DMS 273 (cell line): Measurements from ENCODE around the gene DMXL2.
"Not testable (repeated sequence)": the region's sequence is repeated elsewhere in the genome, so short reads cannot be mapped to it uniquely, and the experiment has no call there.

Source experiments
- DNase-seq: peaks from one replicate; lab custom pipeline; 2025; ENCODE audit not compliant: unreplicated experiment; lab: John Stamatoyannopoulos, UW

The DMXL2 gene

GRCh38 chr15:51496246-51496645 is 126.3 kb downstream of the DMXL2 start:
- DNase-seq: no peak

DNA sequence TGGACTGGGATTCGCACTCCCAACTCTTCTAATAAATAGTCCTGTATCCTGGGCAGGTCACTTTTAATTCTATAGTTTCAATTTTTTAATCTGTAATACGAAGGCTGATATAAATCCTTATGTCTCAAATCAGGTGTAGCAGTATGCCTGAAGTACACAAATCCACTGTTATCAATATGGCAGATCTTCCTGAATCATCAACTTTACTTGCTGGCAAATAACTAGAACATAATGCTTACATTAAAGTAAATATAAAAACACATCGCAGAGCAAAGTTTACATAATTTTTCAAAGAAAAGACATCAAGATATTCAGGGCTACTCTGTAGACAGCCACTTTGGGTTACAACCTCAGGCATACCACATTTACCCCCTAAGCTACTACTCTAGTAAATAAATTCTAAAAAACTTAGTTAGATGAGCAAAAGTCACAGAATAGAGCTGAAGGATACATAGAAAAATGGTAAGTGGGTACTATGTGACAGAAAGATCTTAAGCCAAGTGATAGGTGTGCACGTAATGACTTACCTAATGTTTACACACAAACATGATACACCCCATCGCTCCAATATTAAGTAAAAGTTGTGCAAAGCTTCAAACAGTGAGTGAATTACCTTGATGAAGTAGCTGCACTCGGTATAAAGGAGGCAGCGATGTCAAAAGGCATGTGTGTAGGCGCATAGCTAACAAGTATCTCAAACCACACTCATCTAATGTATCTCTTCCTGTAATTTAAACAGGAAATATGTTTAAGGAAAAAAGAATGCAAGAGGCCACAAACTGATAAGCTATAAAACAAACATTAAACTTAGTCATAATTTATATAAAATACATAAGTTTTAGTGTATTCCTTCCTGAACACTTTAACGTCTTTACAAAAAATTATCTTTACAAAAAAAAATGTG is 127.9 kb downstream of the DMXL2 start:
- DNase-seq: no peak

DNA sequence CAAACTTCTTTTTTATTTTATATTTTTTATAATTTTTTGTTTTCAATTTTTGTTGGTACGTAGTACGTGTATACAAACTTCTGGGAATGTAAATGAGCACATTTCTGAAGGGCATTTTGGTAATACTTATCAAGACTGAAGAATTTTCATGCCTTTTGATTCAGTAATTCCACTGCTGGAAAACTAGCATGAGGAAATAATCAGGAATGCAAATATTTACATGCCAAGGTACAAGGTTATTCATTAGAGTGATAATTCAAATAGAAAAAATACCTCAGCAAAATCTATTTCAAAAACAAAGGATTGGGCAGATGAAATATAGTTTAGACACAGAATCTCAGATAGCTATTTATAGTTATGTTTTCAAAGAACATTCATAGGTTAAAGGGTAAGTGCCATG is 128.7 kb downstream of the DMXL2 start:
- no peak for DNase-seq

- peak; percentile 29 for DNase-seq
Measured at GRCh38 chr15:51492528-51492927, 130.0 kb downstream of the DMXL2 start.

GRCh38 chr15:51491941-51492340 is 130.6 kb downstream of the DMXL2 start:
- DNase-seq: no peak

DNA sequence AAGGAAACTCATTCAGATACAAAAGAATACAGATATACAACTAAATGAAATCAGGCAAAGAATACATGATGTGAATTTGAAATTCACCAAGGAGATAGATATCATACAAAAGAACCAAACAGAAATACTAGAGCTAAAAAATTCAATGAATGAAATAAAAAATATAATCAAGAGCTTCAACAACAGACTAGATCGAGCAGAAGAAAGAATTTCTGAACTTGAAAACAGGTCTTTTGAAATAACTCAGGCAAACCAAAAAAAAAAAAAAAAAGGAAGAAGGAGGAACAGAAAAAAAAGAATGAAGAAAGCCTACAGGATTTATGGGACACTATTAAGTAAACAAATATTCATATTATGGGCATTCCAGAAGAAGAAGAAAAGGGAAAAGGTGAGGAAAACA is 137.8 kb downstream of the DMXL2 start:
- no peak for DNase-seq

GRCh38 chr15:51483985-51484384 is 138.6 kb downstream of the DMXL2 start:
- DNase-seq: no peak

DNA sequence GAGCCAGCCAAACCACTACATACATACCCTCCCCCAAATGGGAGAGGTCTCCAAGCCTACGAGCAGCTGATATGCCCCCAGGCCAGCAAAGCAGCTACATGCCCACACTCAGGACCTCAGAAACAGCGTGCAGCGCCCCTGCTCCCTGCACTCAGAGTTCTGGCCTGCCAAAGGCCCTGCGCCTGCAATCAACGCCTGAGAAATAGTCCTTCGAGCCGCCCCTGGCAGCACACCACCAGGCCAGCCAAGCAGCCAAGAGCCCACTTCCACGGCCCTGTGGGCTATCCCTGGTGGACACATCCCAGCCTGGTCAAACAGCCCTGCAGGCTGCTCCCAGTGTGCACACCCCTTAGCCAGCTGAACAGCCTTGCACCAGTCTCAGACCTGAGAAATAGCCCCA is 139.1 kb downstream of the DMXL2 start:
- no peak for DNase-seq

- DNase-seq: no peak
Measured at GRCh38 chr15:51475736-51476135, 146.8 kb downstream of the DMXL2 start.

GRCh38 chr15:51470512-51470911 is 152.1 kb downstream of the DMXL2 start:
- DNase-seq: no peak

GRCh38 chr15:51460796-51461195 is 161.8 kb downstream of the DMXL2 start:
- DNase-seq: no peak

DNA sequence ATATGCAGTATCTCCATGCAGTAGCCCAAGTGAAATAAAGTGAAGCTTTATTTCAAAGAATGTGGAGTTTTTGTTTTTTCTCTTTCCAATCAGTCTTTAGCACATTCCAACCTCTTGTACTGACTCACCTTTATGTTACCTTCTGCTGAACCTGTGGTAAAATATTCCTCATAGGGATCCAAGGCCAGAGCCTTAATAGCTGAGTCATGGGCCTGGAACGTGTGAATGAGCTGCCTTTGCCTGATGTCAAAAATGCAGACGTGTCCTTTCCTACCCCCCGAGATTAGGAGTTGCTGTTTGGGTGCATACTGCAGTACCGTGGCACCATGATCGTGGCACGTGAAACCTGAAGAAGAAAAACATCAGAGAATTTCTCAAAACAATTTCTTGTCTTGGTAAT is 172.6 kb downstream of the DMXL2 start:
- DNase-seq: no peak

GRCh38 chr15:51448622-51449399 is 173.8 kb downstream of the DMXL2 start:
- DNase-seq: no peak

DNA sequence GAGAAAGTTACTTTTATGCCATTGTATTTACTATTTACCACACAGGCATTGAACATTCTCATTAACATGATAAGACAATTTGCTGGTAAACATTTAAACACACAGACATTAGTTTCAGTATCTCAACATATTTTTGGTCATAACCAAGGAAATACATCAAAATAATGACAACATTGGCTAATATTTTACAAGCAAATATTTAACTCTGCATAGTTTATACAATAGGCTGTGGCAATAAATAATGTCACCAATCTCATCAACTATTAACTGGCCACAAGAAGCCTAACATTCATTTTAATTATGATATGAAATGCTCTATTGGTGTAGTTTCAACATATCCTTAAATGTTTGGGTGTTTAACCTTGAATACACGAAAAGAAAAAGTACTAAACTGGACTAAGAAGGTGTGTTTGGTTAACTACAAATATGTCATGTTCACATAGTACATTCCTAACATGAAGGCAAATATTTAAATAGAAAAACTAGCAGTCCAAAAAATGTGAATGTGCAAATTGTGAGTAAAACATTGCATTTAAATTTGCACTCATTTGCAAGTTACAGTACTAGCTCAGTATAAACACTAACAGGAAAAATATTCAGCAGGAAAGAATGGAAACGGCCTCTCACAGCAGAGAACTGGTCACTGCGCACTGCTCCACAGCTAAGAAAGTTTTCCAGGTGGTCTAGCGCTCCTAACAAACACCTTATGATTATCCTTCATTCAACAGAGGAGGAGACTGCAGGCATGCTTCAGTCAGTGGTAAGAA is 174.5 kb downstream of the DMXL2 start:
- DNase-seq: no peak

GRCh38 chr15:51446029-51446744 is 176.4 kb downstream of the DMXL2 start:
- not testable (repeated sequence) for DNase-seq

DNA sequence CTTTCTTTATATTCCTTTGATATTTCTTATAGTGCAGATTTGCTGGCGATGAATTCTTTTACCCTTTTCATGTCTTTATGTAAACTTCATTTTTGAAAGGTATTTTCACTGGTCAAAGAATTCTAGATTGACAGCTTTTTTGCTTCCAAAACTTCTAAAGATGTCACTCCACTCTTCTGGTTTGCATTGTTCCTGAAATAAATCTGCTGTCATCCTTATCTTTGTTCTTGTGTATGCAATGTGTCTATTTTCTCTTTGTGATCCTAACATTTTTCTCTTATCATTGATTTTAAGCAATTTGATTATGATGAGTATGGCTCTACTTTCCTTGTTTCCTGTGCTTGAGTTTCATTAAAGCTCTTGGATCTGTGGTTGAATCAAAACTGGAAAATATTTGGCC is 177.8 kb downstream of the DMXL2 start:
- no peak for DNase-seq

- DNase-seq: no peak
Measured at GRCh38 chr15:51444112-51444511, 178.5 kb downstream of the DMXL2 start.

DNA sequence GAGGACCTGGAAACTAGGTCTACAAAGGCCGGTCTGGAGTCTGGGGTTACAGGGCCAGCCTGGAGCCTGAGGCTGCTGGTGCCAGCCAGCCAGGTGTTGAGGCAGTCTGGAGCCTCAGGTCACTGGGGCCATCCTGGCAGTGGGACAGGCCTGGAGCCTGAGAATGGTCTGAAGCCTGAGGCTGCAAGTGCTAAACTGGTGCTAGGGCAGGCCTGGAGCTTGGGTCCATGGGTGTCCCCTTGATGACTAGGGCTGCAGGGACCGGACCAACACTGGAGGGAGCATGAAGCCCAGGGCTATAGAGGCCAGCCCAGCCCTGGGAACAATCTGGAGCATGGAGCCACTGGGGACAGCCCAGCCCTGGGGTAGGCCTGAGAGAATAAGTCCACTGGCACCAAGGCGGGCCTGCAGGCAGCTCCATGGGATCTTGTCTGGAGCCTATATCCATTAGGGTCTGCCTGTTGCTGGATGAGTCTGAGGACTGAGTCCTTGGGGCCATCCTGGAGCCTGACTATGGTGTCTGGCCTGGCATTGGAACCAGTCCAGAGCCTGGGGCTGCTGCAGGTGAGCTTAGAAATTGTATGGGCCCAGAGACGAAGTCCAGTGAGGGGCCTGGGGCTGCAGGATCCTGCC is 179.2 kb downstream of the DMXL2 start:
- DNase-seq: no peak

- DNase-seq: no peak
Measured at GRCh38 chr15:51438526-51438925, 184.0 kb downstream of the DMXL2 start.

- peak; percentile 31 for DNase-seq
Measured at GRCh38 chr15:51425517-51426040, 197.0 kb downstream of the DMXL2 start.
